RWPE2 (cell line): ENCODE measurements around the gene POLR1H.

Source experiments
- ATAC-seq: fragments of 200-7000 bp; cut with Tn5 transposase; 3 replicates; pipeline ENCODE4 v1.9.1; 2021; ENCODE audit warnings: low read depth
- DNase-seq: peaks from one replicate; pipeline ENCODE4 v3.0.0-alpha.2; 2020; ENCODE audit warnings: low spot score
- H3K27ac ChIP-seq: fragments of 450-650 bp; 2 replicates; pipeline ENCODE4 v1.5.1; 2017; ENCODE audit warnings: mild to moderate bottlenecking; ENCODE audit not compliant: poor library complexity, severe bottlenecking
- H3K27me3 ChIP-seq: fragments of 250-450 bp; sonication (Bioruptor Pico); 2 replicates; pipeline ENCODE4 v1.5.1; 2021; ENCODE audit warnings: mild to moderate bottlenecking, moderate library complexity; ENCODE audit not compliant: insufficient read depth, poor library complexity, severe bottlenecking
- H3K36me3 ChIP-seq: fragments of 250-450 bp; sonication (Bioruptor Pico); 2 replicates; pipeline ENCODE4 v1.5.1; 2020; ENCODE audit warnings: low read depth, mild to moderate bottlenecking, moderate library complexity
- H3K4me1 ChIP-seq: fragments of 250-450 bp; sonication (Bioruptor Pico); 2 replicates; pipeline ENCODE4 v1.5.1; 2021; ENCODE audit warnings: mild to moderate bottlenecking, moderate library complexity; ENCODE audit not compliant: insufficient read depth, poor library complexity, severe bottlenecking
- H3K4me3 ChIP-seq: fragments of 250-450 bp; sonication (Bioruptor Pico); 2 replicates; pipeline ENCODE4 v1.5.1; 2021; ENCODE audit warnings: mild to moderate bottlenecking, moderate library complexity; ENCODE audit not compliant: severe bottlenecking
- H3K9me3 ChIP-seq: fragments of 250-450 bp; sonication (Bioruptor Pico); 2 replicates; pipeline ENCODE4 v1.5.1; 2021; ENCODE audit warnings: mild to moderate bottlenecking, moderate library complexity; ENCODE audit not compliant: severe bottlenecking
- CTCF ChIP-seq: fragments of 450-650 bp; IDR thresholded peaks from one replicate; pipeline ENCODE4 v1.5.1; 2017; ENCODE audit warnings: mild to moderate bottlenecking, moderate library complexity; ENCODE audit not compliant: poor library complexity, severe bottlenecking

Gene POLR1H

GRCh38 chr6:30043744-30044143 is 17.3 kb upstream of the POLR1H start:
- ATAC-seq: no peak

GRCh38 chr6:30044630-30045029 is 16.4 kb upstream of the POLR1H start:
- no peak for TF ChIP-seq CTCF
- DNase-seq (no peak), ATAC-seq (peak; percentile 70)
- Histone ChIP-seq H3K36me3 (no peaks in the 10 kb centered on the region), H3K4me1 (peaks cover 3% of the 10 kb centered on the region), H3K27ac (no peak overlapping the region), H3K4me3 (no peak overlapping the region), H3K27me3 (no peaks in the 10 kb centered on the region), H3K9me3 (no peaks in the 10 kb centered on the region)

More at GRCh38 chr6:30043744-30044143, 17.3 kb upstream of the POLR1H start:
- no peak overlapping the region for H3K27ac ChIP-seq
- TF ChIP-seq CTCF: no peak
- H3K4me1 ChIP-seq: peaks cover 3% of the 10 kb centered on the region
- no peak overlapping the region for H3K4me3 ChIP-seq
- H3K9me3 ChIP-seq: no peaks in the 10 kb centered on the region
- no peaks in the 10 kb centered on the region for H3K27me3 ChIP-seq
- no peak for DNase-seq
- no peaks in the 10 kb centered on the region for H3K36me3 ChIP-seq

GRCh38 chr6:30047220-30047619 is 13.8 kb upstream of the POLR1H start:
- H3K27ac ChIP-seq: no peak overlapping the region
- H3K36me3 ChIP-seq: peaks cover 4% of the 10 kb centered on the region; the same call in 1 of the 2 replicates
- no peak for TF ChIP-seq CTCF
- H3K4me3 ChIP-seq: no peak overlapping the region
- DNase-seq (no peak), ATAC-seq (no peak)
- no peaks in the 10 kb centered on the region for H3K27me3 ChIP-seq
- no peaks in the 10 kb centered on the region for H3K9me3 ChIP-seq
- H3K4me1 ChIP-seq: peaks cover 3% of the 10 kb centered on the region

- no peak for DNase-seq
- Histone ChIP-seq H3K4me1 (no peaks in the 10 kb centered on the region), H3K9me3 (no peaks in the 10 kb centered on the region), H3K36me3 (peaks cover 21% of the 10 kb centered on the region), H3K4me3 (no peak overlapping the region), H3K27ac (no peak overlapping the region), H3K27me3 (no peaks in the 10 kb centered on the region)
- ATAC-seq: no peak
- no peak for TF ChIP-seq CTCF
Measured at GRCh38 chr6:30053682-30054081, 7.4 kb upstream of the POLR1H start.

- no peak for ATAC-seq
- peaks cover 5% of the 10 kb centered on the region for H3K4me1 ChIP-seq
- TF ChIP-seq CTCF: no peak
Measured at GRCh38 chr6:30055513-30055912, 5.6 kb upstream of the POLR1H start.

More at GRCh38 chr6:30055513-30055912, 5.6 kb upstream of the POLR1H start:
- DNase-seq: no peak
- Histone ChIP-seq H3K27me3 (no peaks in the 10 kb centered on the region), H3K4me3 (no peak overlapping the region), H3K9me3 (no peaks in the 10 kb centered on the region), H3K36me3 (peaks cover 21% of the 10 kb centered on the region), H3K27ac (no peak overlapping the region)
